Activated CD8-positive, alpha-beta T cell treated with anti-CD3 and anti-CD28 coated beads for 36 hours (primary cell): ENCODE data around the gene LAMTOR3. TPM values are rescaled to one million over a fixed set of nuclear protein-coding genes. Genes with fewer than 3 reads are reported as not detected.

ENCODE experiments used
- ATAC-seq: fragments of 200-7000 bp; cut with Tn5 transposase; one replicate; pipeline ENCODE4 v1.10.0; 2021; ENCODE audit warnings: mild to moderate bottlenecking, moderate library complexity
- CTCF ChIA-PET: fragments of 350-600 bp; sonication (Branson Sonifier 250); formaldehyde crosslinking; loops from one replicate; lab custom pipeline; 2021; ENCODE audit warnings: antibody characterized with exemption; lab: Charles Lee
- POLR2A ChIA-PET: fragments of 350-600 bp; sonication (Branson Sonifier 250); formaldehyde crosslinking; loops from one replicate; lab custom pipeline; 2021; ENCODE audit warnings: antibody characterized with exemption; lab: Charles Lee
- DNase-seq: peaks from one replicate; pipeline ENCODE4 v3.0.0-alpha.2; 2020
- H3K27ac Mint-ChIP-seq: one replicate; pipeline ENCODE4 v1.8.0; 2021; ENCODE audit warnings: mild to moderate bottlenecking, mixed read lengths
- H3K27me3 Mint-ChIP-seq: one replicate; pipeline ENCODE4 v1.8.0; 2021; ENCODE audit warnings: mixed read lengths
- H3K36me3 Mint-ChIP-seq: one replicate; pipeline ENCODE4 v1.8.0; 2021; ENCODE audit warnings: low read depth, mixed read lengths
- H3K4me1 Mint-ChIP-seq: one replicate; pipeline ENCODE4 v1.8.0; 2021; ENCODE audit warnings: low read depth, mixed read lengths
- H3K4me3 Mint-ChIP-seq: one replicate; pipeline ENCODE4 v1.8.0; 2021; ENCODE audit warnings: mild to moderate bottlenecking, moderate library complexity, mixed read lengths
- H3K9me3 Mint-ChIP-seq: one replicate; pipeline ENCODE4 v1.8.0; 2021; ENCODE audit warnings: mixed read lengths
- CTCF ChIP-seq: fragments of 200-600 bp; IDR thresholded peaks from one replicate; pipeline ENCODE4 v1.8.0; 2022; ENCODE audit warnings: antibody characterized with exemption, mild to moderate bottlenecking
- intact Hi-C: fragments of 100-400 bp; cut with micrococcal nuclease; formaldehyde crosslinking; loops from one replicate; pipeline ENCODE4 v1.10.0; 2022
- total RNA-seq, 2 experiments: library from RNA; stranded (reverse); gene quantifications; one replicate each; pipeline ENCODE4 v1.2.3, GENCODE V29; 2021

LAMTOR3 gene
- total RNA-seq, 2 experiments from 2014 or later, result 23.2 to 23.5 TPM

- Mint-ChIP-seq H3K27me3 (no peaks in the 10 kb centered on the region), H3K9me3 (no peaks in the 10 kb centered on the region), H3K4me3 (no peak overlapping the region), H3K36me3 (peaks cover 42% of the 10 kb centered on the region), H3K27ac (peak overlapping the region; percentile 68), H3K4me1 (peaks cover 29% of the 10 kb centered on the region)
- DNase-seq (peak; percentile 13), ATAC-seq (peak; percentile 62)
- intact Hi-C loops, result no loop called here
- POLR2A ChIA-PET, result no interaction called here
- TF ChIP-seq CTCF, result no peak
- CTCF ChIA-PET, result interaction anchor here (1.5 kb wide), 1 partner anchor 28 kb away, joined by 3 read pairs; no protein-coding TSS in a partner anchor
Observed at GRCh38 chr4:99921174-99921573, 26.9 kb upstream of the LAMTOR3 start.

- H3K4me3 Mint-ChIP-seq, result no peak overlapping the region
- TF ChIP-seq CTCF, result no peak
- intact Hi-C loops, result no loop called here
- H3K4me1 Mint-ChIP-seq, result peaks cover 29% of the 10 kb centered on the region
- no peak overlapping the region for H3K27ac Mint-ChIP-seq
- POLR2A ChIA-PET, result interaction anchor here (1.7 kb wide), 1 partner anchor 28 kb away, joined by 4 read pairs; the partner anchor contains the start of gene DNAJB14
- H3K36me3 Mint-ChIP-seq, result peaks cover 53% of the 10 kb centered on the region
- DNase-seq (no peak), ATAC-seq (no peak)
- CTCF ChIA-PET, result interaction anchor here (0.6 kb wide), 1 partner anchor 24 kb away, joined by 3 read pairs; the partner anchor contains the start of gene LAMTOR3
- H3K27me3 Mint-ChIP-seq, result no peaks in the 10 kb centered on the region
- H3K9me3 Mint-ChIP-seq, result no peaks in the 10 kb centered on the region
Observed at GRCh38 chr4:99918656-99919055, 24.4 kb upstream of the LAMTOR3 start.

- Mint-ChIP-seq H3K27ac (no peak overlapping the region), H3K4me3 (no peak overlapping the region), H3K27me3 (no peaks in the 10 kb centered on the region), H3K9me3 (no peaks in the 10 kb centered on the region), H3K4me1 (peaks cover 27% of the 10 kb centered on the region), H3K36me3 (peaks cover 54% of the 10 kb centered on the region)
- ATAC-seq, result no peak
- ChIA-PET POLR2A (interaction anchor here (1.7 kb wide), 1 partner anchor 29 kb away, joined by 4 read pairs; the partner anchor contains the start of gene DNAJB14), CTCF (no interaction called here)
- intact Hi-C loops, result no loop called here
- TF ChIP-seq CTCF, result no peak
- DNase-seq, result no peak
Observed at GRCh38 chr4:99917575-99917974, 23.3 kb upstream of the LAMTOR3 start.

- ATAC-seq, result no peak
- CTCF ChIA-PET, result interaction anchor here (0.8 to 1.1 kb wide), 2 partner anchors 11 to 33 kb away, joined by 3 read pairs; no protein-coding TSS in a partner anchor
- peak overlapping the region; percentile 13 for H3K27ac Mint-ChIP-seq
Observed at GRCh38 chr4:99915449-99915848, 21.2 kb upstream of the LAMTOR3 start.

More at GRCh38 chr4:99915449-99915848, 21.2 kb upstream of the LAMTOR3 start:
- no peak overlapping the region for H3K4me3 Mint-ChIP-seq
- no peaks in the 10 kb centered on the region for H3K9me3 Mint-ChIP-seq
- H3K27me3 Mint-ChIP-seq, result no peaks in the 10 kb centered on the region
- intact Hi-C loops, result no loop called here
- no peak for DNase-seq
- POLR2A ChIA-PET, result no interaction called here
- TF ChIP-seq CTCF, result no peak
- peaks cover 49% of the 10 kb centered on the region for H3K36me3 Mint-ChIP-seq
- H3K4me1 Mint-ChIP-seq, result peaks cover 21% of the 10 kb centered on the region
